K562 (cell line): Measurements from ENCODE around the gene CCNL2. TPM values are rescaled to one million over a fixed set of nuclear protein-coding genes. Genes with fewer than 3 reads are reported as not detected.

Experiments
- ARHGAP35 ChIP-seq: fragments of 450-650 bp; IDR thresholded peaks from 2 replicates; pipeline ENCODE4 v1.6.1; 2018; ENCODE audit not compliant: partially characterized antibody
- C11orf30 ChIP-seq: fragments of 450-650 bp; IDR thresholded peaks from 2 replicates; pipeline ENCODE4 v1.6.1; 2016; ENCODE audit warnings: low read depth, mild to moderate bottlenecking
- GABPB2 ChIP-seq: fragments of 250-450 bp; sonication (Bioruptor Pico); conservative IDR thresholded peaks from 2 replicates; pipeline ENCODE4 v1.5.1; 2021; ENCODE audit warnings: mild to moderate bottlenecking
- GATAD2B ChIP-seq: fragments of 450-650 bp; IDR thresholded peaks from 2 replicates; pipeline ENCODE4 v1.6.1; 2017; ENCODE audit warnings: mild to moderate bottlenecking, borderline replicate concordance
- HMGN3 ChIP-seq: IDR thresholded peaks from 2 replicates; pipeline ENCODE4 v1.6.1; 2011; ENCODE audit warnings: borderline replicate concordance, low read depth, mild to moderate bottlenecking, mixed read lengths, low read length; ENCODE audit not compliant: insufficient read length; ENCODE audit errors: extremely low read depth
- HNRNPL ChIP-seq: fragments of 200-400 bp; formaldehyde crosslinking; IDR thresholded peaks from 2 replicates; pipeline ENCODE4 v1.6.1; 2017; ENCODE audit warnings: low read depth, mild to moderate bottlenecking, low read length
- HOXB6 ChIP-seq: fragments of 250-450 bp; sonication (Bioruptor Pico); IDR thresholded peaks from 2 replicates; pipeline ENCODE4 v1.5.1; 2022; ENCODE audit warnings: mild to moderate bottlenecking, borderline replicate concordance
- MAX ChIP-seq: sonication (generic); formaldehyde crosslinking; IDR thresholded peaks from 2 replicates; pipeline ENCODE4 v1.9.0; 2022; ENCODE audit warnings: mild to moderate bottlenecking, missing genetic modification reagents
- MCM7 ChIP-seq, 2 experiments: fragments of 450-650 bp; IDR thresholded peaks; 2 replicates each; pipeline ENCODE4 v1.6.1; 2016 to 2018
- POLR2G ChIP-seq: fragments of 200-400 bp; formaldehyde crosslinking; IDR thresholded peaks from 2 replicates; pipeline ENCODE4 v1.6.1; 2017; ENCODE audit warnings: low read depth, mild to moderate bottlenecking, antibody characterized with exemption, low read length, moderate library complexity
- PREB ChIP-seq: sonication (generic); formaldehyde crosslinking; IDR thresholded peaks from 2 replicates; pipeline ENCODE4 v1.8.1; 2023; ENCODE audit warnings: mild to moderate bottlenecking, missing genetic modification reagents
- SNRNP70 ChIP-seq: fragments of 200-400 bp; formaldehyde crosslinking; optimal IDR thresholded peaks from 2 replicates; pipeline ENCODE3; 2017; ENCODE audit warnings: low read depth, low read length
- TAF9B ChIP-seq: fragments of 450-650 bp; IDR thresholded peaks from 2 replicates; pipeline ENCODE4 v1.6.1; 2018; ENCODE audit warnings: mild to moderate bottlenecking; ENCODE audit not compliant: partially characterized antibody
- TARDBP ChIP-seq: fragments of 450-650 bp; IDR thresholded peaks from 2 replicates; pipeline ENCODE4 v1.6.1; 2016
- TFAP4 ChIP-seq: sonication (generic); formaldehyde crosslinking; IDR thresholded peaks from 2 replicates; pipeline ENCODE4 v1.8.0; 2022; ENCODE audit warnings: missing genetic modification reagents, mild to moderate bottlenecking, moderate library complexity, borderline replicate concordance
- THRB ChIP-seq: fragments of 450-650 bp; formaldehyde crosslinking; conservative IDR thresholded peaks from 2 replicates; pipeline ENCODE4 v1.4.0; 2022; ENCODE audit warnings: mild to moderate bottlenecking, missing genetic modification characterization
- YBX1 ChIP-seq: fragments of 450-650 bp; IDR thresholded peaks from 2 replicates; pipeline ENCODE4 v1.7.1; 2016; ENCODE audit warnings: mild to moderate bottlenecking
- ZBTB49 ChIP-seq: sonication (generic); formaldehyde crosslinking; IDR thresholded peaks from 2 replicates; pipeline ENCODE4 v1.8.0; 2022; ENCODE audit warnings: missing genetic modification reagents, mild to moderate bottlenecking, borderline replicate concordance
- ZNF282 ChIP-seq: sonication (generic); formaldehyde crosslinking; IDR thresholded peaks from 2 replicates; pipeline ENCODE4 v1.8.1; 2023; ENCODE audit warnings: missing genetic modification reagents
- ZNF311 ChIP-seq: fragments of 250-450 bp; sonication (Bioruptor Pico); IDR thresholded peaks from 2 replicates; pipeline ENCODE4 v1.4.0; 2020; ENCODE audit warnings: mild to moderate bottlenecking, moderate library complexity
- ZNF384 ChIP-seq: IDR thresholded peaks from 2 replicates; pipeline ENCODE4 v1.6.1; 2012; ENCODE audit warnings: low read depth, low read length, improper control_type of control experiment
- ZNF584 ChIP-seq: fragments of 200-800 bp; sonication (Bioruptor generic); IDR thresholded peaks from 2 replicates; pipeline ENCODE4 v1.6.1; 2016; ENCODE audit warnings: low read depth, mild to moderate bottlenecking, missing genetic modification characterization, missing compliant biosample characterization
- ZSCAN32 ChIP-seq: fragments of 450-650 bp; formaldehyde crosslinking; IDR thresholded peaks from 2 replicates; pipeline ENCODE4 v1.4.0; 2020; ENCODE audit warnings: mild to moderate bottlenecking, moderate library complexity
- polyA plus RNA-seq, 8 experiments: library from polyadenylated mRNA; depleted of rRNA in 4 of 8; stranded (reverse) in 5 of 8; unstranded in 3 of 8; fragments of >200 nt; fragmentation: Nextera tagmentation in 2 of 8; fragmentation: Illumina TruSeq in 1 of 8; extraction: Ambion mirVana in 2 of 8; extraction: Trizol in 1 of 8; gene quantifications; 2 replicates each; pipeline versions ENCODE4 v1.2.1 to v1.2.3, GENCODE V29; 2011 to 2014; ENCODE audit warnings: inconsistent platforms in 1 of 8, missing spikeins in 1 of 8
- total RNA-seq, 7 experiments: library from RNA; depleted of rRNA in 6 of 7; stranded (reverse); fragments of >200 nt in 6 of 7; fragmentation: Illumina TruSeq in 2 of 7; extraction: Trizol in 2 of 7; gene quantifications; 2 replicates each; pipeline versions ENCODE4 v1.2.1 to v1.2.3, GENCODE V29; 2011 to 2021; ENCODE audit warnings: low replicate concordance in 1 of 7

The CCNL2 gene
- total and polyA plus RNA-seq, 9 of the 15 experiments (the other 6 are each of a cell fraction or from before 2014, with no cell fraction given) = 2.8 to 287 (median 94.5) TPM

GRCh38 chr1:1374929-1375662 is 24.0 kb downstream of the CCNL2 start, which contains the start of gene AURKAIP1 (continued):
- TF ChIP-seq ZBTB49 (CRISPR knock-in tag) (0 out of 2 replicates have a peak, but pooled peaks have one; percentile 68), ZNF311 (CRISPR knock-in tag) (peak; percentile 38; the same call in 1 of the 2 replicates), TFAP4 (CRISPR knock-in tag) (peak; percentile 94), C11orf30 (peak; percentile 99), MCM7 (IDR thresholded peaks at IDR 0.05) (no peak), TARDBP (peak; percentile 95), SNRNP70 (no peak), POLR2G (peak; percentile 95), GABPB2 (peak; percentile 1; the same call in 1 of the 2 replicates), MAX (peak; percentile 80), GATAD2B (no peak; the same call in 1 of the 2 replicates), TAF9B (peak; percentile 88), THRB (CRISPR knock-in tag) (peak; percentile 87), ZNF384 (peak; percentile 59), PREB (CRISPR knock-in tag) (peak; percentile 99), ZNF584 (peak; percentile 83), HMGN3 (peak; percentile 97), HOXB6 (CRISPR knock-in tag) (no peak), YBX1 (no peak), ZSCAN32 (CRISPR knock-in tag) (peak; percentile 86), HNRNPL (peak; percentile 87; the same call in 1 of the 2 replicates), ZNF282 (0 out of 2 replicates have a peak, but pooled peaks have one; percentile 20), ARHGAP35 (peak; percentile 91)
